IMR-90 (cell line): ENCODE data around the gene WDFY1. TPM values are rescaled to one million over a fixed set of nuclear protein-coding genes. Genes with fewer than 3 reads are reported as not detected.

Experiments
- ATAC-seq: fragments of 200-7000 bp; cut with Tn5 transposase; 2 replicates; pipeline ENCODE4 v1.9.1; 2020; ENCODE audit warnings: low read depth, mild to moderate bottlenecking, moderate library complexity
- BruUV-seq: library from RNA; stranded (reverse); fragments of 400-500 nt; replicated peaks from 2 replicates; lab custom pipeline; 2021; lab: Mats Ljungman, UMichigan
- CTCF ChIA-PET: fragments of 300-600 bp; formaldehyde crosslinking; extraction: SDS; loops from one replicate; lab custom pipeline; 2021; ENCODE audit warnings: antibody characterized with exemption; lab: Yijun Ruan, JAX
- POLR2A ChIA-PET: fragments of 300-600 bp; sonication (Branson Sonifier 250); formaldehyde crosslinking; loops from one replicate; lab custom pipeline; 2022; ENCODE audit warnings: antibody characterized with exemption; ENCODE audit not compliant: unreplicated experiment; lab: Charles Lee
- DNase-seq: peaks from one replicate; pipeline ENCODE4 v3.0.0; 2013
- H2AFZ ChIP-seq: replicated peaks from 2 replicates; pipeline ENCODE3; 2013; ENCODE audit warnings: low read length, mild to moderate bottlenecking; ENCODE audit not compliant: poor library complexity
- H2AK5ac ChIP-seq: 2 replicates; pipeline ENCODE4 v1.6.1; 2013; ENCODE audit warnings: low read depth, low read length, inconsistent platforms
- H2AK9ac ChIP-seq: replicated peaks from 2 replicates; pipeline ENCODE3; 2013; ENCODE audit warnings: mild to moderate bottlenecking, low read depth, low read length, moderate library complexity; ENCODE audit not compliant: poor library complexity
- H2BK120ac ChIP-seq: 2 replicates; pipeline ENCODE4 v1.6.1; 2013; ENCODE audit warnings: low read depth, low read length, inconsistent platforms
- H2BK15ac ChIP-seq: 3 replicates; pipeline ENCODE4 v1.6.1; 2013; ENCODE audit warnings: low read depth, low read length, inconsistent platforms
- H2BK20ac ChIP-seq: 2 replicates; pipeline ENCODE4 v1.6.1; 2013; ENCODE audit warnings: low read depth, mild to moderate bottlenecking, inconsistent platforms, low read length, moderate library complexity
- H2BK5ac ChIP-seq: 2 replicates; pipeline ENCODE4 v1.6.1; 2013; ENCODE audit warnings: mild to moderate bottlenecking, low read depth, low read length, inconsistent platforms; ENCODE audit not compliant: poor library complexity, severe bottlenecking
- H3K14ac ChIP-seq: replicated peaks from 2 replicates; pipeline ENCODE4 v1.6.1; 2013; ENCODE audit warnings: low read depth, low read length, inconsistent platforms
- H3K18ac ChIP-seq: 2 replicates; pipeline ENCODE4 v1.6.1; 2013; ENCODE audit warnings: low read depth, low read length, control low read depth
- H3K23ac ChIP-seq: 2 replicates; pipeline ENCODE4 v1.6.1; 2013; ENCODE audit warnings: low read depth, low read length, inconsistent platforms
- H3K27ac ChIP-seq: 2 replicates; pipeline ENCODE4 v1.5.1; 2013; ENCODE audit warnings: mild to moderate bottlenecking, control low read depth, low read length; ENCODE audit not compliant: insufficient read depth
- H3K27me3 ChIP-seq: 2 replicates; pipeline ENCODE4 v1.6.1; 2013; ENCODE audit warnings: low read length; ENCODE audit not compliant: control insufficient read depth, insufficient read depth
- H3K36me3 ChIP-seq: 2 replicates; pipeline ENCODE4 v1.6.1; 2013; ENCODE audit warnings: low read length, mixed read lengths; ENCODE audit not compliant: control insufficient read depth, insufficient read depth
- H3K4ac ChIP-seq: 2 replicates; pipeline ENCODE4 v1.6.1; 2013; ENCODE audit warnings: low read depth, low read length, inconsistent platforms
- H3K4me1 ChIP-seq: 2 replicates; pipeline ENCODE4 v1.6.1; 2013; ENCODE audit warnings: low read length, mixed read lengths; ENCODE audit not compliant: control insufficient read depth, insufficient read depth
- H3K4me2 ChIP-seq: 2 replicates; pipeline ENCODE4 v1.6.1; 2013; ENCODE audit warnings: low read depth, mild to moderate bottlenecking, control low read depth, low read length, moderate library complexity
- H3K4me3 ChIP-seq: 2 replicates; pipeline ENCODE4 v1.5.1; 2013; ENCODE audit warnings: low read depth, mild to moderate bottlenecking, control low read depth, low read length, moderate library complexity; ENCODE audit not compliant: insufficient read depth
- H3K56ac ChIP-seq: 2 replicates; pipeline ENCODE4 v1.6.1; 2013; ENCODE audit warnings: low read length, inconsistent platforms; ENCODE audit not compliant: insufficient read depth; ENCODE audit errors: extremely low read depth
- H3K79me1 ChIP-seq, 2 experiments: 2 replicates each; pipeline ENCODE4 v1.6.1; 2013; ENCODE audit warnings: low read length in 2 of 2, inconsistent platforms in 1 of 2, low read depth in 1 of 2
- H3K9ac ChIP-seq: 2 replicates; pipeline ENCODE4 v1.6.1; 2013; ENCODE audit warnings: low read depth, low read length, control low read depth
- H3K9me1 ChIP-seq: 2 replicates; pipeline ENCODE4 v1.6.1; 2013; ENCODE audit warnings: low read length, inconsistent platforms; ENCODE audit not compliant: insufficient read depth
- H3K9me3 ChIP-seq: 2 replicates; pipeline ENCODE4 v1.6.1; 2013; ENCODE audit warnings: low read length; ENCODE audit not compliant: control insufficient read depth, insufficient read depth
- H4K20me1 ChIP-seq: 2 replicates; pipeline ENCODE4 v1.6.1; 2013; ENCODE audit warnings: low read length, inconsistent platforms; ENCODE audit not compliant: insufficient read depth
- H4K5ac ChIP-seq: 2 replicates; pipeline ENCODE4 v1.6.1; 2013; ENCODE audit warnings: mild to moderate bottlenecking, low read depth, low read length, control low read depth
- H4K8ac ChIP-seq, 2 experiments: 2 replicates each; pipeline ENCODE4 v1.6.1; 2013; ENCODE audit warnings: low read depth in 2 of 2, low read length in 2 of 2, control low read depth in 1 of 2, inconsistent platforms in 1 of 2
- H4K91ac ChIP-seq: 2 replicates; pipeline ENCODE4 v1.6.1; 2013; ENCODE audit warnings: low read depth, low read length, inconsistent platforms; ENCODE audit not compliant: insufficient read depth
- BHLHE40 ChIP-seq: fragments of 150-350 bp; IDR thresholded peaks from 2 replicates; pipeline ENCODE4 v1.6.1; 2016; ENCODE audit warnings: mild to moderate bottlenecking, low read depth, low read length
- CEBPB ChIP-seq: IDR thresholded peaks from 2 replicates; pipeline ENCODE4 v1.6.1; 2012; ENCODE audit warnings: low read depth, low read length, improper control_type of control experiment
- CHD1 ChIP-seq: IDR thresholded peaks from 2 replicates; pipeline ENCODE4 v1.6.1; 2012; ENCODE audit warnings: low read depth, low read length, improper control_type of control experiment
- CTCF ChIP-seq: conservative IDR thresholded peaks from 2 replicates; pipeline ENCODE4 v1.5.1; 2012; ENCODE audit warnings: mild to moderate bottlenecking, low read depth, low read length, improper control_type of control experiment
- ELK1 ChIP-seq: fragments of 150-350 bp; IDR thresholded peaks from 2 replicates; pipeline ENCODE4 v1.6.1; 2016; ENCODE audit warnings: low read depth, mild to moderate bottlenecking, low read length, moderate library complexity, borderline replicate concordance
- FOS ChIP-seq: fragments of 150-350 bp; IDR thresholded peaks from 2 replicates; pipeline ENCODE4 v1.6.1; 2016; ENCODE audit warnings: low read depth, low read length
- MAFK ChIP-seq: IDR thresholded peaks from 2 replicates; pipeline ENCODE4 v1.6.1; 2012; ENCODE audit warnings: low read depth, low read length, improper control_type of control experiment
- MAZ ChIP-seq: IDR thresholded peaks from 2 replicates; pipeline ENCODE4 v1.6.1; 2012; ENCODE audit warnings: low read depth, mild to moderate bottlenecking, low read length, improper control_type of control experiment, moderate library complexity, borderline replicate concordance
- MXI1 ChIP-seq: IDR thresholded peaks from 2 replicates; pipeline ENCODE4 v1.6.1; 2012; ENCODE audit warnings: low read depth, mild to moderate bottlenecking, low read length, moderate library complexity, borderline replicate concordance
- NFE2L2 ChIP-seq: fragments of 150-350 bp; IDR thresholded peaks from 2 replicates; pipeline ENCODE4 v1.6.1; 2016; ENCODE audit warnings: low read depth, mild to moderate bottlenecking, low read length
- POLR2A ChIP-seq: IDR thresholded peaks from 2 replicates; pipeline ENCODE4 v1.6.1; 2012; ENCODE audit warnings: mild to moderate bottlenecking, low read depth, low read length
- RAD21 ChIP-seq: IDR thresholded peaks from 2 replicates; pipeline ENCODE4 v1.6.1; 2012; ENCODE audit warnings: low read length, improper control_type of control experiment
- RCOR1 ChIP-seq: IDR thresholded peaks from 2 replicates; pipeline ENCODE4 v1.6.1; 2012; ENCODE audit warnings: mild to moderate bottlenecking, low read length, improper control_type of control experiment; ENCODE audit not compliant: insufficient replicate concordance
- RFX5 ChIP-seq: IDR thresholded peaks from 2 replicates; pipeline ENCODE4 v1.8.0; 2012; ENCODE audit warnings: low read depth, mild to moderate bottlenecking, low read length, moderate library complexity
- SMC3 ChIP-seq: fragments of 150-350 bp; IDR thresholded peaks from 2 replicates; pipeline ENCODE4 v1.6.1; 2016; ENCODE audit warnings: low read depth, mild to moderate bottlenecking, antibody characterized with exemption, low read length, moderate library complexity
- USF2 ChIP-seq: fragments of 150-350 bp; IDR thresholded peaks from 2 replicates; pipeline ENCODE4 v1.6.1; 2017; ENCODE audit warnings: mild to moderate bottlenecking, antibody characterized with exemption, low read length, low read depth
- WGBS, 2 experiments: methylation state at CpG; one replicate each; pipeline versions ENCODE4 v1.1.5 to v1.1.7; 2013; ENCODE audit warnings: missing lambda C conversion rate in 2 of 2; ENCODE audit not compliant: insufficient read length in 1 of 2; ENCODE audit errors: extremely low coverage in 2 of 2; 5-methylcytosine and 5-hydroxymethylcytosine counted together
- dilution Hi-C: fragments of 300-500 bp; cut with HindIII; formaldehyde crosslinking; loops from one replicate; pipeline ENCODE4 v1.14.3; 2018; ENCODE audit warnings: low sequenced_read_pairs; ENCODE audit not compliant: unreplicated experiment
- in situ Hi-C: fragments of 300-500 bp; cut with MboI; formaldehyde crosslinking; loops from 3 replicates; pipeline ENCODE4 v1.14.3; 2019; ENCODE audit warnings: low sequenced_read_pairs, inconsistent platforms, mixed read lengths
- intact Hi-C: fragments of 100-400 bp; cut with micrococcal nuclease; formaldehyde crosslinking; loops from 2 replicates; pipeline ENCODE4 v1.10.0; 2022
- polyA plus RNA-seq, 3 experiments: library from polyadenylated mRNA; depleted of rRNA; stranded (reverse); fragments of >200 nt; gene quantifications; 2 replicates each; pipeline ENCODE4 v1.2.3, GENCODE V29; 2012; ENCODE audit warnings: low replicate concordance in 1 of 3
- total RNA-seq: library from RNA; depleted of rRNA; stranded (reverse); fragments of >200 nt; gene quantifications from 2 replicates; pipeline ENCODE4 v1.2.3, GENCODE V29; 2012

WDFY1 gene
- total and polyA plus RNA-seq, 2 of the 4 experiments (the other 2 are of a cell fraction), result 35.6 to 93.6 TPM

- Histone ChIP-seq H4K5ac (no peak overlapping the region), H3K27ac (no peak overlapping the region), H3K27me3 (no peaks in the 10 kb centered on the region), H3K9me3 (no peaks in the 10 kb centered on the region), H3K23ac (no peak overlapping the region), H3K14ac (no peak overlapping the region), H3K4me3 (no peak overlapping the region), H3K4ac (no peak overlapping the region), H3K56ac (no peak overlapping the region), H4K91ac (no peak overlapping the region), H3K9ac (no peak overlapping the region), H2AFZ (peak overlapping the region; percentile 11), H4K8ac (no peak overlapping the region), H4K20me1 (no peaks in the 10 kb centered on the region; the same call in 1 of the 2 replicates), H2BK15ac (no peak overlapping the region), H2BK5ac (no peak overlapping the region), H3K18ac (no peak overlapping the region), H2AK5ac (peak overlapping the region; percentile 46; the same call in 1 of the 2 replicates), H3K4me1 (peaks cover 1% of the 10 kb centered on the region), H2BK20ac (no peak overlapping the region), H2BK120ac (no peak overlapping the region), H2AK9ac (no peak overlapping the region), H3K79me1 (peaks cover 2 to 28% of the 10 kb centered on the region in 2 experiments), H3K9me1 (peaks cover 8% of the 10 kb centered on the region; the same call in 1 of the 2 replicates), H3K4me2 (no peak overlapping the region), H3K36me3 (peaks cover 34% of the 10 kb centered on the region)
- BruUV-seq, result no TSS peak
- TF ChIP-seq CTCF, result no peak
- TF ChIP-seq NFE2L2, result no peak
- no peak for TF ChIP-seq RAD21
- no peak for TF ChIP-seq MAZ
- TF ChIP-seq ELK1, result no peak
- no peak for TF ChIP-seq RCOR1
- no peak for TF ChIP-seq CEBPB
- TF ChIP-seq BHLHE40, result no peak
- TF ChIP-seq MXI1, result no peak
- no peak for TF ChIP-seq RFX5
- TF ChIP-seq SMC3, result no peak
- TF ChIP-seq CHD1, result no peak
- TF ChIP-seq POLR2A, result no peak
- TF ChIP-seq FOS, result no peak
- no peak for TF ChIP-seq USF2
- TF ChIP-seq MAFK, result no peak
- intact Hi-C loops, result no loop called here
- ChIA-PET POLR2A (interaction anchor here (0.7 kb wide), 1 partner anchor 51 kb away, joined by 3 read pairs; the partner anchor contains the start of gene WDFY1), CTCF (interaction anchor here (0.9 kb wide), 1 partner anchor 61 kb away, joined by 3 read pairs; no protein-coding TSS in a partner anchor)
- DNase-seq, result no peak
- dilution Hi-C loops, result no loop called here
- no peak for ATAC-seq
- WGBS, 2 experiments, result 95% methylated on average over 6 of the region's 8 CpGs; no CpG with 5 or more reads in 1 of the 2 experiments
- in situ Hi-C loops, result no loop called here
Observed at GRCh38 chr2:223894009-223894408, 51.1 kb downstream of the WDFY1 start.
